Skin epidermis (tissue), 12 donors: Measurements from ENCODE around the gene OR5AN1.

Experiments used
- H3K27ac ChIP-seq, 21 experiments: fragments of 200-600 bp; sonication (generic) in 11 of 21; one replicate each; pipeline ENCODE4 v1.5.0; 2020; ENCODE audit warnings: mild to moderate bottlenecking in 3 of 21, inconsistent platforms in 2 of 21, moderate library complexity in 2 of 21
- H3K4me3 ChIP-seq, 7 experiments: fragments of 200-600 bp; sonication (generic) in 2 of 7; one replicate each; pipeline ENCODE4 v1.5.0; 2020; ENCODE audit warnings: inconsistent platforms in 2 of 7, mild to moderate bottlenecking in 2 of 7, moderate library complexity in 1 of 7

OR5AN1 gene

GRCh38 chr11:59418156-59418555, 59.5 kb downstream of the OR5AN1 start:
- H3K27ac ChIP-seq = no peak overlapping the region
- H3K4me3 ChIP-seq = no peak overlapping the region
